Measurements from ENCODE around the gene PUS7. TPM values are rescaled to one million over a fixed set of nuclear protein-coding genes. Genes with fewer than 3 reads are reported as not detected.
A peak's percentile ranks its signal among the peaks of the same experiment; 100 is the strongest.

Gene PUS7
- total RNA-seq, 2 donors from 2014 or later = 14.4 to 14.5 TPM

DNA sequence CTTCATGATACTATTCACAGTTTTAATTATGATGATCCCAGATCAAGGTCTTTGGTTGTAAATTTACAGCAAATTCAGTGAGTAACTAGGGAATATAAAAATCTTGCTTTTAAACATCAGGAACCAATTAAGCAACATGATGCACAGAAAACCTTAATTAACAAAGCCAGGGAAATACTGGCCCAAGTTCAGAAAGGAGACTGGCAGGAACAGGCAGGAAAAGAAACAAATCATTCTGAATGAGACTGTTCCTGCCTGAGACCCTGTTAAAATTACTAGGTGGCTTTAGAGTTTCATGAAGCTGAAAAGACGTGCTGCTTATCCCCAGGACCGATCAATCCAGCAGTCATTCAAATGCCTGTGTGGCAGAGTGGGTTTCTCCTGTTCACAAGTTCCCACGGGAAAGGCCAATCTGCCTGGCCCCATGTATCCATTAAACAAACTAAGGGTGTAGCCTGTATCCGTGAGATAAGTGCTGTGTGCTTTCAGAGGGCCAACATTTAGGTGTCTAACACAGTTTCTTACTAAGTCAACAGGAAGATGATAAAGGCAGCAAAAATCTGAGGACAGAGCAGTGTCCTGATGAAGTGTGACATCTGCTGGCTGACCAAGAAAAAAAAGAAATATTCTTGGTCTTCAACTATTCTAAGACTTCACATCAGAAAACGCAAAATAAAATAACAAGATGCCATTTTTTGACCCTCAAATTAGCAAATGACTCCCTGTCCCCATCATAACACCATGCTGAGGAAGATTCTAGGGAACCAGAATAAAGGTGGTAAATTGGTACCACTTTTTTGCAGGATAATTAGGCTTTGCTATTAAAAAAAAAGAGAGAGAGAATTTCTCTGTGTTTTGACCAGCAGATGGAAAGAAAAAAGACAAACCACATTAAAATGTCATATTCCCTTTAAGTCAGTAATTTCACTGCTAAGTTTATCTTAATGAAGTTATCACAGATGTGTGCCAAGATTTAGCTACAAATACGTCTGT, 34.2 kb downstream of the PUS7 start:
- peaks cover 6 to 8% of the 10 kb centered on the region in 2 donors for H3K36me3 Mint-ChIP-seq (ENCODE audit: insufficient read depth in 2 of 2)
- ATAC-seq (replicated peaks in 1 of 2) = no peak
- no peak overlapping the region for H3K4me3 Mint-ChIP-seq
- H3K4me1 Mint-ChIP-seq (ENCODE audit: low read depth) = no peaks in the 10 kb centered on the region
- no peak for DNase-seq
- no peaks in the 10 kb centered on the region for H3K9me3 Mint-ChIP-seq
- peak overlapping the region; percentile 29 for H3K27ac Mint-ChIP-seq
- no peaks in the 10 kb centered on the region for H3K27me3 Mint-ChIP-seq (ENCODE audit: low read depth)

DNA sequence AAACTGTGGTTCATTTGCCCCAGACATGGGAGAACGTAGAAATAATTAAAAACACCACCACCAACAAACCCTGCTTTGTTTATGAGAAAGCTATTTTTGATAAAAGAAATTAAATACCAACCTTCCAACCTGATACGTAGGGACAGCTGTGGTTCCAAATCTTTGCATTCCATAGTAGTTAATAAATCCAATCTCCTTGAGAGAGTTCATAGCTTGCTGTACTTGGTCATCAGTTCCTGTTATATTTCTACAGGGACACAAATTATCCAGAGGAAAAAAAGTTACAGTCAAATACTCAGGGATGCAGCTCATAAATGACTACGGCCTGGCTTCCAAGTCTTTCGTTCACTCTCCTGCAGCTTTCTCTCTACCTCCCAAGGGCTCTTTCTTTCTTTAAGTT, 41.1 kb downstream of the PUS7 start:
- ATAC-seq (replicated peaks in 1 of 2) (no peak), DNase-seq (no peak)
- Mint-ChIP-seq H3K4me1 (ENCODE audit: low read depth) (peaks cover 5% of the 10 kb centered on the region), H3K27me3 (ENCODE audit: low read depth) (no peaks in the 10 kb centered on the region), H3K4me3 (no peak overlapping the region), H3K36me3 (ENCODE audit: insufficient read depth in 2 of 2) (peaks cover 2 to 13% of the 10 kb centered on the region in 2 donors), H3K9me3 (no peaks in the 10 kb centered on the region), H3K27ac (no peak overlapping the region)

DNA sequence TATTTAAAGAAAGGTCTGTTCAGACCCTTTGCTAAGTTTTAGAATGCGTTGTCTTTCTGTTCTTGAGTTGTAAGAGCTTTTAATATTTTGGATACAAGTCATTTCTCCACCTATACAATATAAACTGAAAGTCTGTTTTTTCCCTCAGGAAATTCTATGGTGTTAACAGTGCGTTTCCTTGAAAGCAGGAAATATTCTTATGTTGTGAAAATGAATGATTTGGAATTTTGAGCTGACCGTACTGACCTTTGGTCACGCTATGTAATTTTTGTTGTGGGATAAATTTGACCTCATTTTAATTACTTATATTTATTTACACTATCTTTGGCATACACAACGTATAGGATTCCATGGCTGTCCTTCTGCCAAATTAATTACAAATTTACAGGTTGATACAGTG, 43.5 kb downstream of the PUS7 start:
- no peak for DNase-seq
- no peak for ATAC-seq (replicated peaks in 1 of 2)
- Mint-ChIP-seq H3K4me3 (no peak overlapping the region), H3K4me1 (ENCODE audit: low read depth) (peaks cover 5% of the 10 kb centered on the region), H3K36me3 (ENCODE audit: insufficient read depth in 2 of 2) (peaks cover 2 to 16% of the 10 kb centered on the region in 2 donors), H3K27me3 (ENCODE audit: low read depth) (no peaks in the 10 kb centered on the region), H3K27ac (no peak overlapping the region), H3K9me3 (no peaks in the 10 kb centered on the region)

DNA sequence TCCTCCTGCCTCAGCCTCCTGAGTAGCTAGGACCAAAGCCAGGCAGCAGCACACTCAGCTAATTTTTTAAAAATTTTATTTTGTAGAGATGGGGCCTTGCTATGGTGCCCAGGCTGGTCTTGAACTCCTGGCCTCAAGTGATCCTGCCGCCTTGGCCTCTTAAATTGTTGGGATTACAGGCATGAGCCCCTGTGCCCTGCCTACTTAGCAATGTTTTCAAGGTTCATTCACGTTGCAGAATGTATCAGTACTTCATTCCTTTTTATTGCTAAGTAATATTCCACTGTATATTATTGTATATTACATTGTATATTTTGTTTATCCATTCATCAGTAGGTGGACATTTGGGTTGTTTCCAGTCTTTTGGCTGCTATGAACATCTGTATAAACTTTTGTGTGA, 44.2 kb downstream of the PUS7 start:
- no peak overlapping the region for H3K27ac Mint-ChIP-seq
- DNase-seq (no peak), ATAC-seq (replicated peaks in 1 of 2) (no peak)
- peaks cover 5% of the 10 kb centered on the region for H3K4me1 Mint-ChIP-seq (ENCODE audit: low read depth)
- no peaks in the 10 kb centered on the region for H3K27me3 Mint-ChIP-seq (ENCODE audit: low read depth)
- H3K36me3 Mint-ChIP-seq (ENCODE audit: insufficient read depth in 2 of 2) = peaks cover 2 to 16% of the 10 kb centered on the region in 2 donors
- no peaks in the 10 kb centered on the region for H3K9me3 Mint-ChIP-seq
- no peak overlapping the region for H3K4me3 Mint-ChIP-seq

DNA sequence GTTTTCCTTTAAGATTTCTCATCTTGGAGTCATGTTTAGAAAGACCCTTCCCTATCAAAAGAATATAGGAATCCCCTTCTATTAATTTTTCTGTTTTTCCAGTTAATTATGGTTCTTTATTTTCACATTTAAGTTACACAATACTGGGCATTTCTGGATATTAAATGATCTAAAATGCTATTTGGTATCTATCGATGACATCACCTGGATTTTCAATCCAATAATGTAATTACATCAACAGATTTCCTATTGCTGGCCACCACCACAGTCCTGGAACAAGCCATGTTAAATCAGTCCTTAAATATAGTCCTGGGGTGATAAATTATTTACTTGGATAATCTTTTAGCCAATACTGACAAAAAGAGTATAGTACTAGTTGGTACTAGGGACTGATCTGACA, 48.0 kb downstream of the PUS7 start:
- ATAC-seq (replicated peaks in 1 of 2) = no peak

DNA sequence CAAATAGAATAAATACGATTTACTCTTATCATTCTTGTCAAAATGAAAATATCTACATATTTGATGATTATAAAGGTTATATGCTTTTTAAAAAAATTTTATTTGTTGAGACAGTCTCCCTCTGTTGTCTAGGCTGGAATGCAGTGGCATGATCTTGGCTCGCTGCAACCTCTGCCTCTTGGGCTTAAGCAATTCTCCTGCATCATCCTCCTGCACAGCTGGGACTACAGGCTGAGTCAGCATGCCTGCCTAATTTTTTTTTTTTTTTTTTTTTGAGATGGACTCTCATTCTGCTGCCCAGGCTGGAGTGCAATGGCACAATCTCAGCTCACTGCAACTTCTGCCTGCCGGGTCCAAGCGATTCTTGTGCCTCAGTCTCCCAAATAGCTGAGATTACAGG, 48.9 kb downstream of the PUS7 start:
- ATAC-seq (replicated peaks in 1 of 2) (no peak), DNase-seq (no peak)
- Mint-ChIP-seq H3K27ac (no peak overlapping the region), H3K4me1 (ENCODE audit: low read depth) (no peaks in the 10 kb centered on the region), H3K36me3 (ENCODE audit: insufficient read depth in 2 of 2) (peaks cover 2 to 11% of the 10 kb centered on the region in 2 donors), H3K4me3 (no peak overlapping the region), H3K27me3 (ENCODE audit: low read depth) (no peaks in the 10 kb centered on the region), H3K9me3 (no peaks in the 10 kb centered on the region)

More for the DNA sequence above, 48.0 kb downstream of the PUS7 start:
- H3K27ac Mint-ChIP-seq = no peak overlapping the region
- no peaks in the 10 kb centered on the region for H3K9me3 Mint-ChIP-seq
- no peaks in the 10 kb centered on the region for H3K27me3 Mint-ChIP-seq (ENCODE audit: low read depth)
- H3K4me1 Mint-ChIP-seq (ENCODE audit: low read depth) = peaks cover 4% of the 10 kb centered on the region
- peaks cover 2 to 11% of the 10 kb centered on the region in 2 donors for H3K36me3 Mint-ChIP-seq (ENCODE audit: insufficient read depth in 2 of 2)
- H3K4me3 Mint-ChIP-seq = no peak overlapping the region
- DNase-seq = no peak

DNA sequence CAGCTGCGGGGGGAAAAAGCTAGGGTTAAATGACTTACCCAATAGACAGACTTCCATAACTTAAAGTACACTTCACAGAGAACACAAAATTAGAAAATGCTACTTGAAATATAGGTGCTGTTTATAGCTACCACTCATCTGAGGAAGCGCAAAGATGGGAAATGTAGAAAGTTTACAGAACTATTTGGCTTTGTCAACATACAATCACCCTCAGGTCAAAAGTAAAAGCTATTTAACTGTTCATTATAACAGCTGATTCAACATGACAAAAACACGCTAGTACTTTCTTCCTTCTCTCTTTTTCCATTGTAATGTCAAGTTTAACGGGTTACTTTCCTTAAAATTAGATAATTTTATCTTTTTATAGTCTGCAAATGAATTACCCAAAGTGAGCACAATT, 51.2 kb downstream of the PUS7 start:
- no peaks in the 10 kb centered on the region for H3K27me3 Mint-ChIP-seq (ENCODE audit: low read depth)
- ATAC-seq (replicated peaks in 1 of 2) (no peak), DNase-seq (no peak)
- no peaks in the 10 kb centered on the region for H3K9me3 Mint-ChIP-seq
- H3K4me3 Mint-ChIP-seq = no peak overlapping the region
- H3K4me1 Mint-ChIP-seq (ENCODE audit: low read depth) = no peaks in the 10 kb centered on the region
- H3K36me3 Mint-ChIP-seq (ENCODE audit: insufficient read depth in 2 of 2) = peaks cover 0 to 9% of the 10 kb centered on the region in 2 donors
- H3K27ac Mint-ChIP-seq = no peak overlapping the region

DNA sequence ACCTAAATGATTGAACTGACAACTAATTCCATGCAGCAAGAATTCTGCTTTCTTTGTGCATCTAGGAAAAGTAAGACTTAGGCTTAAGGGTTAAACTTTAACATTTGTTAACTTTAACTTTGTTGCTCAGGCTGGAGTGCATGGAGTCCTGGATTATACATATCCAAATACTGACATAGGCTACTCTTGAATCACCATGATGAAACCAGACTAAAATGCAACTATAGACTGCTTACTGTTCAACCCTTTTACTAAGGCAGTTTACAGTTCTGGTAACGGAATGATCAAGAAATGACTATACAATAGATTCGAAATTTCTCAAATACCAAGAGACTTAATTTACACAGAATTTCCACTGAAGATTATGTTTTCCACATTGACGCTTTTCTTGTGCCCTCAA, 52.0 kb downstream of the PUS7 start:
- H3K4me3 Mint-ChIP-seq = no peak overlapping the region
- H3K4me1 Mint-ChIP-seq (ENCODE audit: low read depth) = no peaks in the 10 kb centered on the region
- no peak overlapping the region for H3K27ac Mint-ChIP-seq
- no peaks in the 10 kb centered on the region for H3K27me3 Mint-ChIP-seq (ENCODE audit: low read depth)
- ATAC-seq (replicated peaks in 1 of 2) (no peak), DNase-seq (no peak)
- no peaks in the 10 kb centered on the region for H3K9me3 Mint-ChIP-seq
- H3K36me3 Mint-ChIP-seq (ENCODE audit: insufficient read depth in 2 of 2) = peaks cover 0 to 8% of the 10 kb centered on the region in 2 donors

DNA sequence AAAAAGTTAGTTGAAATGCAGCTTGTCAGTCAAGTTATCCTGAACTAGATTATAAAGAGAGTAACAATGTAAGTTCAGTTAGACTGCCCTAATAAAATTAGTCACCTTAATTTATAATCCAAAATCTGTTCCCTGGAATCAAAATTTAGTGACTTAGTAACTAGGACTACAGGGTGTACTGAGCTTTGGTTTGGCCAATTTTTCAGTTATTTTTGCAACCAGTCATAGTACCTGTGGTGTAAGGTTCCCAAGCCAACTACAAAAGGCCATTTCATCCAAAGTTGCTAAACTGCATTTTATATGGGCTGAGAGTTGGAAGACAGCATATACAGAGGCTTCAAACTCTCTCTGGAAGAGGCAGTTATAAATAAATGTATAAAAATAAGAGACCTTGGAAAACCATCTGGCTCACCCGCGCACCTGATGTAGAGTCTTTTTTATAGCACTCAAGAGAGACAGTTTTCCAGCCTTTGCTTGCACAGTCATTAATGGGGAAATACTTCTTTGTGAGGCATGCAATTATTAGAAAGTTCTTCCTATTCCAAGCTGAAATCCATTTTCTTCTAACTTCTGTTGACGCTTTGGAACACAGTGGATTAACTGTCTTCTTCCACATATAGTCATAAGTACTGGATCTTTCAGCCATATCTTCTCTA, 59.2 kb downstream of the PUS7 start:
- H3K4me3 Mint-ChIP-seq = no peak overlapping the region
- no peak for ATAC-seq (replicated peaks in 1 of 2)
- no peaks in the 10 kb centered on the region for H3K27me3 Mint-ChIP-seq (ENCODE audit: low read depth)
- H3K36me3 Mint-ChIP-seq (ENCODE audit: insufficient read depth in 2 of 2) = peaks cover 2 to 11% of the 10 kb centered on the region in 2 donors
- no peak for DNase-seq
- no peaks in the 10 kb centered on the region for H3K9me3 Mint-ChIP-seq
- H3K4me1 Mint-ChIP-seq (ENCODE audit: low read depth) = no peaks in the 10 kb centered on the region
- no peak overlapping the region for H3K27ac Mint-ChIP-seq

DNA sequence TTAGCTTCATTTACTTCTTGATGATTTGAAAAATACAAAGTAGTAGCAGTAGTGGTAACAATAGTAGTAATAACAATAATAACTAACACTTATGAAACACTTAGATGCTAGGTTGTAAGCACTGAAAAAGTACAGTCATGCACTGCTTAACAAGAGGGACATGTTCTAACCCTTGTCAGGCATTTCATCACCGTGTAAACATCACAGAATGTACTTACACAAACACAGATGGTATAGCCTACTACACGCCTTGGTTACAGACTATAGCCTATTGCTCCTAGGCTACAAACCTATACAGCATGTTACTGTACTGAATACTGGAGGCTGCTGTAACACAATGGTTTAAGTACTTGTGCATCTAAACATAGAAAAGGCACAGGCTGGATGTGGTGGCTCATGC, 60.6 kb downstream of the PUS7 start:
- DNase-seq (no peak), ATAC-seq (replicated peaks in 1 of 2) (no peak)
- Mint-ChIP-seq H3K27ac (no peak overlapping the region), H3K4me3 (no peak overlapping the region), H3K9me3 (no peaks in the 10 kb centered on the region), H3K27me3 (ENCODE audit: low read depth) (no peaks in the 10 kb centered on the region), H3K4me1 (ENCODE audit: low read depth) (no peaks in the 10 kb centered on the region), H3K36me3 (ENCODE audit: insufficient read depth in 2 of 2) (peaks cover 2 to 11% of the 10 kb centered on the region in 2 donors)

DNA sequence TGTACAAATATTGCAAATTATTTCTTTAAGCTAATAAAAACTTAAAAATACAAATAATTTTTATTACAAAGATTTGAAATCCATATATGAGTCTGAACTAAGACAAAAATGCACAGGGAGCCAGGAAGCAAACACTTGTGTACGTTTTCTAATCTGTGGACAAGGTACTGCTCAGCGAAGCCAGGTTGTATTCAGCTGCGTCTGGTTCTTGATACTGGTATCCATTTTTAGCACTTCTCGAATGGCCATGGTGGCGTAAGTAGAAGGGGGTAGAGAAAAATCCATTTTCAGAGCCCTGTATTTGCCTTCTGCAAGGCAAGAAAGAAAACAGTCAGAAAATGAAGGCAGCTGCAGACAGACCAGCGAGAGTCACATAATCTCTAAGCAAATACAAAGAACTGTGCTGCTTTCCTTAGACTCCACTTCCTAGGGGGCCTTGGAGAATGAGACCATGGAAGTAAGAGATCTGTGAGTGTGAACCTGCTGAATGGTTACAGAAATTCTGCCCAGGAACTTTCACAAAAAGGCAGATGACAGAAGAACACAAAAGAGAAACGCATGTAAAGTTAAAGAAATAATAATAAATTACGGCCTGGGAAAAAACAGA, 64.3 kb downstream of the PUS7 start:
- H3K4me3 Mint-ChIP-seq = no peak overlapping the region
- peaks cover 2 to 12% of the 10 kb centered on the region in 2 donors for H3K36me3 Mint-ChIP-seq (ENCODE audit: insufficient read depth in 2 of 2)
- no peak for DNase-seq
- no peak overlapping the region for H3K27ac Mint-ChIP-seq
- no peak for ATAC-seq (replicated peaks in 1 of 2)
- H3K27me3 Mint-ChIP-seq (ENCODE audit: low read depth) = no peaks in the 10 kb centered on the region
- no peaks in the 10 kb centered on the region for H3K9me3 Mint-ChIP-seq
- H3K4me1 Mint-ChIP-seq (ENCODE audit: low read depth) = no peaks in the 10 kb centered on the region

DNA sequence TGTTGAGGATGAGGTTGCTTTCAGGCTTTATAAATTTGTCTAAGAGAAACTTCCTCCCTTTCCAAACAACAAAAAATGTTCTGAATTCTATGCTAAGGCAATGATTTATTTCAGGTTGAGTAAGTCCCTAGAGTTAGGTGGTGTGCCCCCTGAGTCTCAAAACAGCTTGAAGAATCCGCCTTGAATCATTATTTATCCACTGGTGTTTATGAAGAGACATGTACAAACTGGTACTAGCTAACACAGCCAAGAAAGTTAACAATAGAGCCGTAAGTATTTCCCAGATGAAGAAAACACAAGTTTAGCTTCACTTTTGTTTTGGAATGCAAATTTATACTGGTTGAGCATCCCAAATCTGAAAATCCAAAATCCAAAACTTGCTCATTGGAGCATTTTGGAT, 67.2 kb downstream of the PUS7 start:
- Mint-ChIP-seq H3K27ac (no peak overlapping the region), H3K4me3 (no peak overlapping the region), H3K36me3 (ENCODE audit: insufficient read depth in 2 of 2) (peaks cover 2 to 11% of the 10 kb centered on the region in 2 donors), H3K27me3 (ENCODE audit: low read depth) (no peaks in the 10 kb centered on the region), H3K9me3 (no peaks in the 10 kb centered on the region), H3K4me1 (ENCODE audit: low read depth) (peaks cover 10% of the 10 kb centered on the region)
- ATAC-seq (replicated peaks in 1 of 2) = no peak
- no peak for DNase-seq

DNA sequence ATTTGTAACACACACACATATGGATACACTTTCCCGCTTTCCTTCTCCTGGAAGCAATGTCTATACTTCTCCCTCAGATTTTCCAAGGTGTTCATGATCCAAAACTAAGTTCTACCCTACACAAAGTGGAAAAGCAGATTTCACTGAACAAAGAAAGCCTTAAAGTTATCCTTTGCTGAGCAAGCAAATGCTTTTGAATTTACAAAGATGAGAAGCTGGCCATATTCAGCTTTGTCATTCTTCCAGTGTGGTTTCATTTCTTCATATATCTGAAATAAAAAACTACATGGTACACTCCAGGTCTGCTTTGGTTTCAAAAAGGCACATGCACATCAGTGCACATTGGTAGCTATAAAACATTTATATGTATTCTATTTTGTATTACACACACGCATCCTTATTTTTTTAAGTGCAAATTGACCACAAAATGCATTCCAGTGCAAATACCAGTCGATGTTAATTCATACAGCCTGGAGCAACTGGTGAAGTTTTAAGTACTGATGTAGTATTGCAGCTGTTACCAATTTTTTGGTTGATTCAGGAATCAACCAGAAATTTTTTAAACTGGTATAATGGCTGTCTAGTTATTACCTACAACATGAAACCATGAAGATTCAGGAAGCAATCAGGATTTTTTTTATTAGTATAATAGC, 67.8 kb downstream of the PUS7 start:
- Mint-ChIP-seq H3K4me3 (no peak overlapping the region), H3K27ac (no peak overlapping the region), H3K9me3 (no peaks in the 10 kb centered on the region), H3K36me3 (ENCODE audit: insufficient read depth in 2 of 2) (peaks cover 2 to 11% of the 10 kb centered on the region in 2 donors), H3K27me3 (ENCODE audit: low read depth) (no peaks in the 10 kb centered on the region), H3K4me1 (ENCODE audit: low read depth) (peaks cover 12% of the 10 kb centered on the region)
- ATAC-seq (replicated peaks in 1 of 2) = no peak
- DNase-seq = no peak
